HepG2 (cell line): ENCODE results near the gene BAIAP3. TPM values are rescaled to one million over a fixed set of nuclear protein-coding genes. Genes with fewer than 3 reads are reported as not detected.
A peak's percentile ranks its signal among the peaks of the same experiment; 100 is the strongest.
"Not testable (repeated sequence)": the region's sequence is repeated elsewhere in the genome, so short reads cannot be mapped to it uniquely, and the experiment has no call there.

Experiments used
- ATAC-seq: fragments of 200-7000 bp; cut with Tn5 transposase; 3 replicates; pipeline ENCODE4 v1.9.1; 2020; ENCODE audit warnings: mild to moderate bottlenecking, moderate library complexity
- BruUV-seq: library from RNA; stranded (reverse); fragments of 400-500 nt; replicated peaks from 2 replicates; lab custom pipeline; 2021; lab: Mats Ljungman, UMichigan
- CTCF ChIA-PET: fragments of 300-600 bp; formaldehyde crosslinking; extraction: SDS; loops from one replicate; lab custom pipeline; 2021; ENCODE audit warnings: low total read pairs, inconsistent platforms, low intra/inter-chr PET ratio; lab: Yijun Ruan, JAX
- POLR2A ChIA-PET: fragments of 350-600 bp; sonication (Branson Sonifier 250); formaldehyde crosslinking; loops from one replicate; lab custom pipeline; 2020; ENCODE audit warnings: antibody characterized with exemption, inconsistent platforms; lab: Yijun Ruan, JAX
- DNase-seq: peaks from one replicate; pipeline ENCODE4 v3.0.0-alpha.2; 2015; ENCODE audit warnings: low spot score
- FAIRE-seq: peaks from 3 replicates; lab custom pipeline; 2011; peaks lifted over from hg19 to GRCh38; lab: Jason Lieb, UNC
- H2AFZ ChIP-seq: one replicate; pipeline ENCODE4 v1.6.1; 2011; ENCODE audit warnings: low read length, inconsistent platforms
- H3K27ac ChIP-seq: fragments of 300-600 bp; 3 replicates; pipeline ENCODE4 v1.8.0; 2011; ENCODE audit warnings: mixed run types, mild to moderate bottlenecking, mixed read lengths, low read length, inconsistent platforms; ENCODE audit not compliant: insufficient read depth; ENCODE audit errors: extremely low read length
- H3K27me3 ChIP-seq, 2 experiments: fragments of 200-600 bp in 1 of 2; 2 replicates in 1 of 2; 3 replicates in 1 of 2; pipeline versions ENCODE4 v1.6.0 to v1.8.0; 2011; ENCODE audit warnings: low read length in 2 of 2, mild to moderate bottlenecking in 2 of 2, moderate library complexity in 2 of 2, inconsistent platforms in 1 of 2; ENCODE audit not compliant: insufficient read depth in 2 of 2, control insufficient read depth in 1 of 2
- H3K36me3 ChIP-seq, 2 experiments: fragments of 200-600 bp in 1 of 2; replicated peaks in 1 of 2; 2 replicates in 1 of 2; 3 replicates in 1 of 2; pipeline versions ENCODE4 v1.5.1 to v1.8.0; 2011; ENCODE audit warnings: low read length in 2 of 2, inconsistent platforms in 1 of 2; ENCODE audit not compliant: insufficient read depth in 2 of 2, control insufficient read depth in 1 of 2
- H3K4me1 ChIP-seq: 2 replicates; pipeline ENCODE4 v1.5.1; 2012; ENCODE audit warnings: low read length, inconsistent platforms; ENCODE audit not compliant: insufficient read depth
- H3K4me2 ChIP-seq: 2 replicates; pipeline ENCODE4 v1.6.0; 2011; ENCODE audit warnings: low read depth, low read length, inconsistent platforms
- H3K4me3 ChIP-seq, 3 experiments: fragments of 200-600 bp in 1 of 3; sonication (generic), shearing (Covaris generic) in 1 of 3; replicated peaks in 1 of 3; 2 replicates each; pipeline ENCODE4 v1.5.1; 2011 to 2016; ENCODE audit warnings: low read length in 3 of 3, inconsistent platforms in 2 of 3, low read depth in 2 of 3, mild to moderate bottlenecking in 2 of 3, control low read depth in 1 of 3, mixed read lengths in 1 of 3; ENCODE audit not compliant: insufficient read depth in 1 of 3
- H3K79me2 ChIP-seq: one replicate; pipeline ENCODE4 v1.6.1; 2011; ENCODE audit warnings: low read length, inconsistent platforms; ENCODE audit not compliant: insufficient read depth
- H3K9ac ChIP-seq: 2 replicates; pipeline ENCODE4 v1.6.0; 2011; ENCODE audit warnings: mild to moderate bottlenecking, low read depth, low read length, inconsistent platforms; ENCODE audit not compliant: insufficient read depth
- H3K9me3 ChIP-seq: 2 replicates; pipeline ENCODE4 v1.5.1; 2012; ENCODE audit warnings: mild to moderate bottlenecking, low read length
- H4K20me1 ChIP-seq: 2 replicates; pipeline ENCODE4 v1.6.0; 2011; ENCODE audit warnings: inconsistent platforms, mild to moderate bottlenecking, low read length, moderate library complexity; ENCODE audit not compliant: insufficient read depth
- ARID3A ChIP-seq: IDR thresholded peaks from 2 replicates; pipeline ENCODE4 v1.6.1; 2012; ENCODE audit warnings: low read depth, low read length, improper control_type of control experiment
- GLI4 ChIP-seq: sonication (generic); formaldehyde crosslinking; IDR thresholded peaks from 2 replicates; pipeline ENCODE4 v1.5.1; 2020; ENCODE audit warnings: missing genetic modification reagents, mild to moderate bottlenecking, moderate library complexity, borderline replicate concordance
- HNRNPK ChIP-seq: fragments of 200-400 bp; formaldehyde crosslinking; IDR thresholded peaks from 2 replicates; pipeline ENCODE4 v1.6.1; 2018; ENCODE audit warnings: low read length, low read depth, moderate library complexity, mild to moderate bottlenecking; ENCODE audit not compliant: poor library complexity, severe bottlenecking
- PCBP1 ChIP-seq: fragments of 200-400 bp; formaldehyde crosslinking; IDR thresholded peaks from 2 replicates; pipeline ENCODE4 v1.6.1; 2017; ENCODE audit warnings: mild to moderate bottlenecking, low read depth, low read length, borderline replicate concordance
- ZNF136 ChIP-seq: sonication (generic); formaldehyde crosslinking; IDR thresholded peaks from 2 replicates; pipeline ENCODE4 v1.8.1; 2022; ENCODE audit warnings: low read depth, mild to moderate bottlenecking, moderate library complexity, missing genetic modification reagents
- ZNF280B ChIP-seq: sonication (generic); formaldehyde crosslinking; IDR thresholded peaks from 2 replicates; pipeline ENCODE4 v1.5.0; 2020; ENCODE audit warnings: missing genetic modification reagents, mild to moderate bottlenecking, borderline replicate concordance
- WGBS: methylation state at CpG from one replicate; pipeline ENCODE4 v1.1.6; 2017; ENCODE audit warnings: low lambda C conversion rate; 5-methylcytosine and 5-hydroxymethylcytosine counted together
- in situ Hi-C: cut with HindIII; loops from 2 replicates; pipeline ENCODE4 v1.10.0; 2017; ENCODE audit warnings: low pct_unique_long_range_greater_than_20kb; ENCODE audit not compliant: extremely low pct_ligation_motif_present
- intact Hi-C: fragments of 100-400 bp; cut with micrococcal nuclease; formaldehyde crosslinking; loops from one replicate; pipeline ENCODE4 v1.10.0; 2022; ENCODE audit not compliant: unreplicated experiment
- polyA plus RNA-seq, 8 experiments: library from polyadenylated mRNA; depleted of rRNA in 3 of 8; stranded (reverse) in 7 of 8; unstranded in 1 of 8; fragments of >200 nt; fragmentation: Illumina TruSeq in 4 of 8; extraction: Trizol in 4 of 8; gene quantifications; 2 replicates each; pipeline versions ENCODE4 v1.2.1 to v1.2.3, GENCODE V29; 2011 to 2016; ENCODE audit warnings: low read depth in 4 of 8, missing spikeins in 1 of 8, mixed read lengths in 1 of 8; ENCODE audit not compliant: insufficient read depth in 1 of 8
- total RNA-seq, 5 experiments: library from RNA; depleted of rRNA; stranded (reverse); fragments of >200 nt; fragmentation: Illumina TruSeq; extraction: Trizol; gene quantifications; 2 replicates each; pipeline ENCODE4 v1.2.3, GENCODE V29; 2016; ENCODE audit warnings: low read depth in 1 of 5

BAIAP3 gene
- total and polyA plus RNA-seq, 2 of the 13 experiments (the other 11 are each of a cell fraction or from before 2014, with no cell fraction given), result 3.2 to 5.7 TPM

GRCh38 chr16:1291576-1291974, 41.9 kb upstream of the BAIAP3 start (continued):
- TF ChIP-seq ARID3A (no peak), ZNF280B (CRISPR knock-in tag) (0 out of 2 replicates have a peak, but pooled peaks have one; percentile 13), ZNF136 (CRISPR knock-in tag) (no peak), GLI4 (CRISPR knock-in tag) (no peak)

- FAIRE-seq, H3K79me2 ChIP-seq, ATAC-seq, H3K9ac ChIP-seq, H3K36me3 ChIP-seq, H2AFZ ChIP-seq, in situ Hi-C loops, H3K9me3 ChIP-seq, intact Hi-C loops, H3K4me3 ChIP-seq, POLR2A ChIA-PET, H3K4me2 ChIP-seq, H3K27ac ChIP-seq, CTCF ChIA-PET, DNase-seq, BruUV-seq, H4K20me1 ChIP-seq: not testable (repeated sequence)
- Histone ChIP-seq H3K27me3 (peaks cover 13 to 29% of the 10 kb centered on the region in 2 experiments; a peak in 4 of 5 replicates), H3K4me1 (peaks cover 52% of the 10 kb centered on the region)
- 65% methylated on average over 6 of the region's 6 CpGs for WGBS
- TF ChIP-seq HNRNPK (peak; percentile 94), PCBP1 (peak; percentile 69; the same call in 1 of the 2 replicates)
Measured at GRCh38 chr16:1292208-1292607, 41.2 kb upstream of the BAIAP3 start.
